NCI-H460 (cell line): ENCODE data around the gene ITPR1. TPM values are rescaled to one million over a fixed set of nuclear protein-coding genes. Genes with fewer than 3 reads are reported as not detected.

Experiments
- DNase-seq: peaks from one replicate; pipeline ENCODE4 v3.0.0-alpha.2; 2016; ENCODE audit warnings: low read depth; ENCODE audit errors: extremely low read depth
- total RNA-seq: library from RNA; depleted of rRNA; stranded (reverse); fragments of >200 nt; shearing (Covaris generic); gene quantifications from 2 replicates; pipeline ENCODE4 v1.2.3, GENCODE V29; 2014

Gene ITPR1
- total RNA-seq, 1 experiment from 2014 or later: 44.9 TPM

- DNase-seq: no peak
Observed at GRCh38 chr3:4508048-4508981, 15.2 kb downstream of the ITPR1 start.

GRCh38 chr3:4509043-4509442, 15.9 kb downstream of the ITPR1 start:
- DNase-seq: no peak

- DNase-seq: no peak
Observed at GRCh38 chr3:4509983-4510755, 17.0 kb downstream of the ITPR1 start.

- no peak for DNase-seq
Observed at GRCh38 chr3:4511491-4512262, 18.5 kb downstream of the ITPR1 start.

- no peak for DNase-seq
Observed at GRCh38 chr3:4512895-4513616, 19.9 kb downstream of the ITPR1 start.

- no peak for DNase-seq
Observed at GRCh38 chr3:4514321-4514720, 21.2 kb downstream of the ITPR1 start.

- DNase-seq: no peak
Observed at GRCh38 chr3:4514916-4515315, 21.8 kb downstream of the ITPR1 start.

GRCh38 chr3:4515916-4516579, 22.9 kb downstream of the ITPR1 start:
- no peak for DNase-seq

- no peak for DNase-seq
Observed at GRCh38 chr3:4517093-4517492, 23.9 kb downstream of the ITPR1 start.

- no peak for DNase-seq
Observed at GRCh38 chr3:4517643-4518311, 24.6 kb downstream of the ITPR1 start.

- no peak for DNase-seq
Observed at GRCh38 chr3:4520033-4520816, 27.1 kb downstream of the ITPR1 start.

- DNase-seq: no peak
Observed at GRCh38 chr3:4522947-4523346, 29.8 kb downstream of the ITPR1 start.

- no peak for DNase-seq
Observed at GRCh38 chr3:4523710-4524698, 30.9 kb downstream of the ITPR1 start.

- DNase-seq: no peak
Observed at GRCh38 chr3:4525560-4526223, 32.5 kb downstream of the ITPR1 start.

GRCh38 chr3:4528320-4528719, 35.2 kb downstream of the ITPR1 start:
- DNase-seq: no peak

- DNase-seq: no peak
Observed at GRCh38 chr3:4528819-4529600, 35.9 kb downstream of the ITPR1 start.
